ENCODE data around the gene PORCN. TPM values are rescaled to one million over a fixed set of nuclear protein-coding genes. Genes with fewer than 3 reads are reported as not detected.
"Not testable (repeated sequence)": the region's sequence is repeated elsewhere in the genome, so short reads cannot be mapped to it uniquely, and the experiment has no call there.

The PORCN gene
- total RNA-seq, 1 donor from 2014 or later, result 21.3 TPM

DNA sequence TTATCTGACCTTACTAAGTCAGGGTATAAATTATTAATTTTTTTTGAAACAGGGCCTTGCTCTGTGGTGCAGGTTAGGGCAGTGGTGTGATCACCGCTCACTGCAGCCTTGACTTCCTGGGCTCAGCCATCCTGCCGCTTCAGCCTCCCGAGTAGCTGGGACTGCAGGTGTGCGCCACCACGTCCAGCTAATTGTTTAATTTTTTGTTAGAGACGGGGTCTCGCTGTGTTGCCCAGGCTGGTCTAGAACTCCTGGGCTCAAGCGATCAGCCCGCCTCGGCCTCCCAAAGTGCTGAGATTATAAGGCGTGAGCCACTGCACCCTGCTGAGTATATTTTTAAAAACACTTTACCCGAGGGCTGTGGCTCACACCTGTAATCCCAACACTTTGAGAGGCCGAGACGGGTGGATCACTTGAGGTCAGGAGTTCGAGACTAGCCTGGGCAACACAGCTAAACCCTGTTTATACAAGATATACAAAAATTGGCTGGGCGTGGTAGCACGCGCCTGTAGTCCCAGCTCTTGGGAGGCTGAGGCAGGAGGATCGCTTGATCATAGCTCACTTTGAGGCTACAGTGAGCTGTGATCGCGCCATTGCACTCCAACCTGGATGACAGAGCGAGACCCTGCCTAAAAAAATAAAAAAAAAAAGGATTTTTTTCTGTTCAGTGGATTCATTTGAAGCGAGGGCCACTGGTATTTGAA lies 30.0 kb downstream of the PORCN start:
- intact Hi-C loops (cut with micrococcal nuclease), result loop anchor here (1.0 kb wide), 11 partner anchors 17 to 1409 kb away; partner anchors contain the start of genes CDK16, EBP, PQBP1 and RBM3

DNA sequence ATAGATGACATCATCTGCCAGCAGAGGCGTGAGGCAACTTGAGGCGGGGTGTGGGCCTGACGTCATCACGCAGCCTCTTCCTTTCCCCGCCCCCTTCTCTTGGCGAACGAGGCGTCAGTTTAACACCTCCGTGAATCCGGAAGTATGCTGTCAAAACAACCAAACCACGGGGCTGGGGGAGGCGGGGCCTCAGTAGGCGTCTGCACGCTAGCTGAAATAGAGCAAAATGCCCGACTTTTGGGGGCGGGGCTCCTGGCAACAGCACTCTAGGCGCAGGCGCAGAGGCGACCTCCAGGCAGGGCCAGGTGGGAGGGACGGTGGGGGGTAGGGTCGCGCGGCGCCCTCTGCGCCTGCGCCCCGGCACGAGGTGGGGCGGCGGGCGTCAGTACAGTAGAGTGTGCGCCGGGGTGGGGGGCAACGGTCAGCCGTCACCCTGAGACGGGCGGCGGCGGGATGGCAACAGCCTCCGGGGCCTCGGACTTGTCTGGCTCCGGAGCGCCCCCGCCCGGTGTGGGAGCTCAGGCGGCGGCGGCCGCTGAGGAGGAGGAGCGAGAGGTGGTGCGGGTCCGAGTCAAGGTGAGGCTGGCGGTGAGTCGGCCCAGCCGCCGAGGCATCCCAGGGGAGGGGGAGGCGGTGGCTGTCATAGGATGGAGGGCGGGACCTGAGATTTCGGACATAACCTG lies 30.7 kb downstream of the PORCN start, which contains the start of gene TBC1D25:
TBC1D25 (plus strand) TSS at position 370 of the 683 bp plus-strand sequence; CDS start at position 454, 84 bp downstream.
- intact Hi-C loops (cut with micrococcal nuclease), result loop anchor here (1.0 to 2.0 kb wide), 14 partner anchors 18 to 1410 kb away; partner anchors contain the start of genes CDK16, EBP, PORCN and PQBP1

GRCh38 chrX:48540028-48540375 lies 31.2 kb downstream of the PORCN start:
- intact Hi-C loops (cut with micrococcal nuclease), result loop anchor here (1.0 to 2.0 kb wide), 3 partner anchors 30 to 71 kb away; partner anchors contain the start of gene PORCN

DNA sequence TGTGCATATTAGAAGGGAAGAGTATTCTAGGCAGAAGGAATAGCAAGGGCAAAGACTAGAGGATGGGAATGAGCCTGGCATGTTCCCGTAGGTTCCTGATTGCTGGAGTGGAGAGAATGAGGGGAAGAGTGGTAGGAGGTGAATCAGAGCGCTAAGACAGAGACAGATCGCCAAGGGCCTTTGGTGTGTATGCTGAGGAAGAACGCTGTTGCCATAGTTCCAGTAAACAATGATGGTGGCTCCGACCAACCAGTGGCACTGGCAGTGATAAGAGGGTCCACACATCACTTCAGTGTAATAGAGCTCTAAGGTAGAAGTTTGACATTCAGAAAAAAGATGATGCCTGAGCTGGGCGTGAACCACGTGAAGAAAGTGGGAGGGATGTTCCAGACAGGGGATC lies 31.7 kb downstream of the PORCN start:
- intact Hi-C loops (cut with micrococcal nuclease), result loop anchor here (1.0 to 2.0 kb wide), 3 partner anchors 30 to 72 kb away; partner anchors contain the start of gene PORCN

DNA sequence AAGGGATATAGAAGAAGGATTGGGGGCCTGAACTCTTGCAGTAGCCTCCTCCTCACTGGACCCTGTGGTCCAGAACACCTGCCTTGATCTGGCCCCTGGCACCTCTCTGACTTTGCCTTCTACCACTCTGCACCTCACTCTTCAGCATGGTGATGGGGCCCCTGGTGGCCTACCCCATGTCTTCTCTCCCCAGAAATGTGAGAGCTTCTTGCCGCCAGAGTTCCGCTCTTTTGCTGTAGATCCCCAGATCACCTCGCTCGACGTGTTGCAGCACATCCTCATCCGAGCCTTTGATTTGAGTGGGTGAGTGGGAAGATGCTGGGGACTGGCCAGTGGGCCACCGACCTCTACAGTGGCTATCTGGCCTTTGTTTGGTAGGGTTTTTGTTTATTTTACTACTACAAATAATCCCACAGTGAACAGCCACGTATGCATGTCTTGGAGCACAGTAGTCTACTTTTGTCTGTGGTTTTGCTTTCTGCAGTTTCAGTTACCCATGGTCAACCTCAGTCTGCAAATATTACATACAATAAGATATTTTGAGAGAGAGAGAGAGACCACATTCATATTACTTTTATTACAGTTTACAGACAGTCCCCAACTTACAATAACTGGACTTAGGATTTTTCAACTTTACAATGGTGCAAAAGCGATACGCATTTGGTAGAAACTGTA lies 32.5 kb downstream of the PORCN start:
- intact Hi-C loops (cut with micrococcal nuclease), result loop anchor here (2.0 kb wide), 1 partner anchor 72 kb away; no protein-coding TSS in a partner anchor

GRCh38 chrX:48548871-48549270 lies 40.1 kb downstream of the PORCN start:
- intact Hi-C loops (cut with micrococcal nuclease), result no loop called here

DNA sequence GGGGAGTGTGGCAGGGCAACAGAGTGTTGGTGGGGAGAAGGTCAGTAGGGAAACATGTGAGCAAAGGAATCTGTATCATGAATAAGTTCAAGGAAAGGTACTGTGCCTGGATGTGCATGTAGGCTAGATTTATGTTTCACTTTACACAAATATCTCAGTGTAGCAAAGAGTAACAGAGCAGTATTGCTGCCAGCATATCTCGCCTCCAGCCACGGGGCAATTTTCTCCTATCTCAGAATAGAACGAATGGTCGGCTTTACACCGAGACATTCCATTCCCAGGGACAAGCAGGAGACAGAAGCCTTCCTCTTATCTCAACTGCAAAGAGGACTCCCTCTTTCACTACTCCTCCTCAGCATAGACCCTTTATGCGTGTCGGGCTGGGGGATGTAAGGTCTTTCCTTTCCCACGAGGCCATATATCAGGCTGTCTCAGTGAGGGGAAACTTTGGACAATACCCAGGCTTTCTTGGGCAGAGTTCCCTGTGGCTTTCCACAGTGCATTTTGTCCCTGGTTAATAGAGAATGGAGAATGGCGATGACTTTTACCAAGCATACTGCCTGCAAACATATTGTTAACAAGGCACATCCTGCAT lies 47.0 kb downstream of the PORCN start:
- intact Hi-C loops (cut with micrococcal nuclease), result not testable (repeated sequence)

DNA sequence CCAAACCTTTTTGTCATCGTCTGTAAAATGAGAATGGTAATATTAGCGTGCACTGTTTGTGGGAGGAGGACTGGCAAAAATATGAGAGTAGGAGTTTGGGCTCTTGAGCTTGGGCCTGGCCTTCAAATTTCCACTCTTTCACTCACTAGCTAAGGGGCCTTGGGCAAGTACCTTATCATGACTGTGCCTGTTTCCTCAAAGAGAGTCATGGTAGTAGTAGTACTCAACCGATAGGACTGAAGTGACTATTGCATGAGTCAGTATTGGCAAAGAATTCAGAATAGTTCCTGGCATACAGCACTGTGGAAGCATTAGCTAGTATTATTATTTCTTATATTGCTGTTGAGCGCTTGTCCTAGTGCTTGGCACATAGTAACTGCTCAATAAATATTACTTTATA lies 49.5 kb downstream of the PORCN start:
- intact Hi-C loops (cut with micrococcal nuclease), result no loop called here

DNA sequence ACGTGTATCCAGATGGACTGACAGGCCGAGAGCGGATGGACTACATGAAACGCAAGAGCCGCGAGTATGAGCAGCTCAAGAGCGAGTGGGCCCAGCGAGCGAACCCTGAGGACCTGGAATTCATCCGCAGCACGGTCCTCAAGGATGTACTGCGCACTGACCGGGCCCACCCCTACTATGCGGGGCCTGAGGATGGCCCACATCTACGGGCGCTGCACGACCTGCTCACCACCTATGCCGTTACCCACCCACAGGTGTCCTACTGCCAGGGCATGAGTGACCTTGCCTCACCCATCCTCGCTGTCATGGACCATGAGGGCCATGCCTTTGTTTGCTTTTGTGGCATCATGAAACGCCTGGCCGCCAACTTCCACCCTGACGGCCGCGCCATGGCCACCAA lies 50.8 kb downstream of the PORCN start:
- intact Hi-C loops (cut with micrococcal nuclease), result no loop called here

GRCh38 chrX:48560056-48560455 lies 51.3 kb downstream of the PORCN start:
- intact Hi-C loops (cut with micrococcal nuclease), result no loop called here

DNA sequence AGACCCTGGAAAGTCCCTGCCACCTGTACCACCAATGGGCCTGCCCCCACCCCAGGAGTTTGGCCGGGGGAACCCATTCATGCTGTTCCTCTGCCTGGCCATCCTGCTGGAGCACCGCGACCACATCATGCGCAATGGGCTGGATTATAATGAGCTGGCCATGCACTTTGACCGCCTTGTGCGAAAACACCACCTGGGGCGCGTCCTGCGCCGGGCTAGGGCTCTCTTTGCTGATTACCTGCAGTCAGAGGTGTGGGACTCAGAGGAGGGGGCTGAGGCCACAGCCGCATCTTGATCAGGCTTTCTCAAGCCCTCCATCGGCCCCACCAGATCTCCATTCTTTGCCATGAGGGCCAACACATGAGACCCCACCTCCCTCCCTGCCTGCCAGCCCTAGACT lies 51.9 kb downstream of the PORCN start:
- intact Hi-C loops (cut with micrococcal nuclease), result no loop called here

GRCh38 chrX:48569958-48570357 lies 61.2 kb downstream of the PORCN start:
- intact Hi-C loops (cut with micrococcal nuclease), result loop anchor here (1.0 to 10.0 kb wide), 3 partner anchors 30 to 1352 kb away; partner anchors contain the start of genes CLCN5, ELK1 and UXT

Other genes with a start within 250 kb of the PORCN start
- gene SSX3, start 152.3 kb upstream of the PORCN start, total RNA-seq, result not detected in 2 replicates
- not detected in 2 replicates for gene SSX4, start 125.5 kb upstream of the PORCN start, total RNA-seq
- gene SSX4B, start 97.0 kb upstream of the PORCN start, total RNA-seq, result not detected in 2 replicates
- gene SLC38A5, start 38.7 kb upstream of the PORCN start, total RNA-seq, result 73.9 and 93.1 TPM in 2 replicates
- gene FTSJ1, start 32.8 kb upstream of the PORCN start, total RNA-seq, result 66.3 and 70.4 TPM in 2 replicates
- 226 and 227 TPM in 2 replicates for gene EBP, start 12.8 kb downstream of the PORCN start, total RNA-seq
- gene TBC1D25, start 30.7 kb downstream of the PORCN start, total RNA-seq, result 20.1 and 22.4 TPM in 2 replicates
- 343 and 349 TPM in 2 replicates for gene RBM3, start 65.5 kb downstream of the PORCN start, total RNA-seq
- 50.0 and 55.0 TPM in 2 replicates for gene WDR13, start 88.5 kb downstream of the PORCN start, total RNA-seq
- gene WAS, start 174.8 kb downstream of the PORCN start, total RNA-seq, result 151 and 162 TPM in 2 replicates
- 21.7 and 25.0 TPM in 2 replicates for gene SUV39H1, start 187.7 kb downstream of the PORCN start, total RNA-seq